ENCODE data around the gene CHRNA7.

Gene CHRNA7
- total RNA-seq = 0 to 0.12 (median 0) reads per million in 9 experiments

- DNase-seq (no peak), ATAC-seq (replicated peaks) (no peak)
- Mint-ChIP-seq H3K27me3 (peaks cover 47 to 72% of the 10 kb centered on the region in 2 donors), H3K27ac (no peak within 1 kb of the TSS), H3K36me3 (ENCODE audit: insufficient read depth) (no peaks in the 10 kb centered on the region), H3K9me3 (no peaks in the 10 kb centered on the region), H3K4me1 (ENCODE audit: low read depth in 2 of 2) (peaks cover 0 to 2% of the 10 kb centered on the region in 2 donors), H3K4me3 (peak within 1 kb of the TSS; percentile 68)
Observed at GRCh38 chr15:32029862-32030781, at the start of gene CHRNA7. Gene CHRNA7, plus strand, starts transcription at chr15:32030515. Its CDS starts 80 bp downstream, at chr15:32030595.

- Mint-ChIP-seq H3K4me3 (no peak overlapping the region), H3K36me3 (ENCODE audit: insufficient read depth) (no peaks in the 10 kb centered on the region), H3K27me3 (peaks cover 21 to 26% of the 10 kb centered on the region in 2 donors), H3K4me1 (ENCODE audit: low read depth in 2 of 2) (peaks cover 5% of the 10 kb centered on the region in 2 donors), H3K9me3 (no peaks in the 10 kb centered on the region), H3K27ac (peak overlapping the region in 1 of 2 donors; percentile 48)
- no peak for ATAC-seq (replicated peaks)
- DNase-seq = no peak
Observed at GRCh38 chr15:31985607-31986006, 44.7 kb upstream of the CHRNA7 start.

GRCh38 chr15:31993062-31993461 lies 37.3 kb upstream of the CHRNA7 start:
- H3K36me3 Mint-ChIP-seq (ENCODE audit: insufficient read depth) = no peaks in the 10 kb centered on the region
- no peaks in the 10 kb centered on the region for H3K9me3 Mint-ChIP-seq
- no peak overlapping the region for H3K4me3 Mint-ChIP-seq
- DNase-seq (no peak), ATAC-seq (replicated peaks) (no peak)
- peaks cover 8 to 17% of the 10 kb centered on the region in 2 donors for H3K27me3 Mint-ChIP-seq
- H3K27ac Mint-ChIP-seq = no peak overlapping the region
- H3K4me1 Mint-ChIP-seq (ENCODE audit: low read depth in 2 of 2) = no peaks in the 10 kb centered on the region

GRCh38 chr15:31997711-31998110 lies 32.6 kb upstream of the CHRNA7 start:
- no peak overlapping the region for H3K27ac Mint-ChIP-seq
- ATAC-seq (replicated peaks) = no peak
- no peak for DNase-seq
- no peak overlapping the region for H3K4me3 Mint-ChIP-seq
- H3K9me3 Mint-ChIP-seq = no peaks in the 10 kb centered on the region
- H3K27me3 Mint-ChIP-seq = peaks cover 24 to 32% of the 10 kb centered on the region in 2 donors
- no peaks in the 10 kb centered on the region for H3K36me3 Mint-ChIP-seq (ENCODE audit: insufficient read depth)
- H3K4me1 Mint-ChIP-seq (ENCODE audit: low read depth in 2 of 2) = no peaks in the 10 kb centered on the region

GRCh38 chr15:32003558-32003957 lies 26.8 kb upstream of the CHRNA7 start:
- Mint-ChIP-seq H3K27ac (no peak overlapping the region), H3K4me1 (ENCODE audit: low read depth in 2 of 2) (no peaks in the 10 kb centered on the region), H3K27me3 (peaks cover 23 to 31% of the 10 kb centered on the region in 2 donors), H3K4me3 (no peak overlapping the region), H3K36me3 (ENCODE audit: insufficient read depth) (no peaks in the 10 kb centered on the region), H3K9me3 (no peaks in the 10 kb centered on the region)
- DNase-seq = no peak
- ATAC-seq (replicated peaks) = no peak

- Mint-ChIP-seq H3K36me3 (ENCODE audit: insufficient read depth) (no peaks in the 10 kb centered on the region), H3K27ac (no peak overlapping the region), H3K27me3 (peaks cover 19 to 29% of the 10 kb centered on the region in 2 donors), H3K4me3 (no peak overlapping the region), H3K9me3 (no peaks in the 10 kb centered on the region), H3K4me1 (ENCODE audit: low read depth in 2 of 2) (no peaks in the 10 kb centered on the region)
- no peak for DNase-seq
- no peak for ATAC-seq (replicated peaks)
Observed at GRCh38 chr15:32004249-32004648, 26.1 kb upstream of the CHRNA7 start.

- DNase-seq (no peak), ATAC-seq (replicated peaks) (no peak)
- no peak overlapping the region for H3K27ac Mint-ChIP-seq
- peaks cover 15 to 17% of the 10 kb centered on the region in 2 donors for H3K27me3 Mint-ChIP-seq
- H3K4me3 Mint-ChIP-seq = no peak overlapping the region
- H3K4me1 Mint-ChIP-seq (ENCODE audit: low read depth in 2 of 2) = no peaks in the 10 kb centered on the region
- H3K9me3 Mint-ChIP-seq = no peaks in the 10 kb centered on the region
- no peaks in the 10 kb centered on the region for H3K36me3 Mint-ChIP-seq (ENCODE audit: insufficient read depth)
Observed at GRCh38 chr15:32007355-32007960, 22.9 kb upstream of the CHRNA7 start.

GRCh38 chr15:32014953-32015352 lies 15.4 kb upstream of the CHRNA7 start:
- Mint-ChIP-seq H3K9me3 (no peaks in the 10 kb centered on the region), H3K4me1 (ENCODE audit: low read depth in 2 of 2) (no peaks in the 10 kb centered on the region), H3K27me3 (peaks cover 53 to 62% of the 10 kb centered on the region in 2 donors), H3K36me3 (ENCODE audit: insufficient read depth) (no peaks in the 10 kb centered on the region), H3K27ac (no peak overlapping the region), H3K4me3 (no peak overlapping the region)
- no peak for DNase-seq
- no peak for ATAC-seq (replicated peaks)

- H3K36me3 Mint-ChIP-seq (ENCODE audit: insufficient read depth) = no peaks in the 10 kb centered on the region
- DNase-seq = no peak
- H3K27ac Mint-ChIP-seq = no peak overlapping the region
- no peak for ATAC-seq (replicated peaks)
- H3K4me1 Mint-ChIP-seq (ENCODE audit: low read depth in 2 of 2) = no peaks in the 10 kb centered on the region
- peaks cover 50 to 73% of the 10 kb centered on the region in 2 donors for H3K27me3 Mint-ChIP-seq
- H3K9me3 Mint-ChIP-seq = no peaks in the 10 kb centered on the region
- H3K4me3 Mint-ChIP-seq = no peak overlapping the region
Observed at GRCh38 chr15:32020156-32020555, 10.2 kb upstream of the CHRNA7 start.

GRCh38 chr15:32028921-32029320 lies 1.4 kb upstream of the CHRNA7 start:
- H3K9me3 Mint-ChIP-seq = no peaks in the 10 kb centered on the region
- no peak overlapping the region for H3K4me3 Mint-ChIP-seq

GRCh38 chr15:32029409-32029861 lies 880 bp upstream of the CHRNA7 start:
- H3K27me3 Mint-ChIP-seq = peaks cover 52 to 77% of the 10 kb centered on the region in 2 donors
- peak overlapping the region; percentile 68 for H3K4me3 Mint-ChIP-seq
- no peak overlapping the region for H3K27ac Mint-ChIP-seq
- no peaks in the 10 kb centered on the region for H3K36me3 Mint-ChIP-seq (ENCODE audit: insufficient read depth)
- H3K4me1 Mint-ChIP-seq (ENCODE audit: low read depth in 2 of 2) = peaks cover 0 to 2% of the 10 kb centered on the region in 2 donors
- H3K9me3 Mint-ChIP-seq = no peaks in the 10 kb centered on the region
- DNase-seq = no peak
- no peak for ATAC-seq (replicated peaks)

More at GRCh38 chr15:32028921-32029320, 1.4 kb upstream of the CHRNA7 start:
- Mint-ChIP-seq H3K27ac (no peak overlapping the region), H3K36me3 (ENCODE audit: insufficient read depth) (no peaks in the 10 kb centered on the region), H3K4me1 (ENCODE audit: low read depth in 2 of 2) (peaks cover 0 to 2% of the 10 kb centered on the region in 2 donors), H3K27me3 (peaks cover 56 to 80% of the 10 kb centered on the region in 2 donors)
- ATAC-seq (replicated peaks) (no peak), DNase-seq (no peak)

GRCh38 chr15:32030795-32031194 lies 480 bp downstream of the CHRNA7 start:
- peaks cover 0 to 2% of the 10 kb centered on the region in 2 donors for H3K4me1 Mint-ChIP-seq (ENCODE audit: low read depth in 2 of 2)
- ATAC-seq (replicated peaks) = no peak

GRCh38 chr15:32033186-32033890 lies 3.0 kb downstream of the CHRNA7 start:
- Mint-ChIP-seq H3K27me3 (peaks cover 44 to 53% of the 10 kb centered on the region in 2 donors), H3K4me3 (no peak overlapping the region), H3K4me1 (ENCODE audit: low read depth in 2 of 2) (peaks cover 0 to 2% of the 10 kb centered on the region in 2 donors), H3K36me3 (ENCODE audit: insufficient read depth) (no peaks in the 10 kb centered on the region), H3K27ac (no peak overlapping the region), H3K9me3 (no peaks in the 10 kb centered on the region)
- ATAC-seq (replicated peaks) (no peak), DNase-seq (no peak)

More at GRCh38 chr15:32030795-32031194, 480 bp downstream of the CHRNA7 start:
- Mint-ChIP-seq H3K27ac (no peak overlapping the region), H3K9me3 (no peaks in the 10 kb centered on the region), H3K36me3 (ENCODE audit: insufficient read depth) (no peaks in the 10 kb centered on the region), H3K27me3 (peaks cover 47 to 65% of the 10 kb centered on the region in 2 donors), H3K4me3 (peak overlapping the region; percentile 56 to 61)
- DNase-seq = no peak
